Endothelial cell (in vitro differentiated cells): ENCODE results near the gene CLMP. TPM values are rescaled to one million over a fixed set of nuclear protein-coding genes. Genes with fewer than 3 reads are reported as not detected.
"Not testable (repeated sequence)": the region's sequence is repeated elsewhere in the genome, so short reads cannot be mapped to it uniquely, and the experiment has no call there.

Experiments
- DNase-seq: peaks from one replicate; pipeline ENCODE4 v3.0.0; 2021; ENCODE audit warnings: low spot score
- H3K27ac Mint-ChIP-seq: one replicate; pipeline ENCODE4 v1.8.0; 2021; ENCODE audit warnings: mixed read lengths, inconsistent platforms; ENCODE audit not compliant: unreplicated experiment
- H3K27me3 Mint-ChIP-seq: one replicate; pipeline ENCODE4 v1.8.0; 2021; ENCODE audit warnings: mild to moderate bottlenecking, moderate library complexity, mixed read lengths, inconsistent platforms; ENCODE audit not compliant: unreplicated experiment
- H3K36me3 Mint-ChIP-seq: one replicate; pipeline ENCODE4 v1.8.0; 2021; ENCODE audit warnings: mild to moderate bottlenecking, low read depth, mixed read lengths, inconsistent platforms; ENCODE audit not compliant: unreplicated experiment
- H3K4me1 Mint-ChIP-seq: one replicate; pipeline ENCODE4 v1.8.0; 2021; ENCODE audit warnings: mild to moderate bottlenecking, mixed read lengths, inconsistent platforms; ENCODE audit not compliant: unreplicated experiment
- H3K4me3 Mint-ChIP-seq: one replicate; pipeline ENCODE4 v1.8.0; 2021; ENCODE audit warnings: mild to moderate bottlenecking, mixed read lengths, inconsistent platforms; ENCODE audit not compliant: unreplicated experiment
- H3K9me3 Mint-ChIP-seq: one replicate; pipeline ENCODE4 v1.8.0; 2021; ENCODE audit warnings: mixed read lengths, inconsistent platforms; ENCODE audit not compliant: unreplicated experiment
- total RNA-seq: library from RNA; stranded (reverse); fragmentation: NEBNext Ultra II Directional; extraction: Animal tissue kit (Norgen Biotek cat#: 25700); gene quantifications from one replicate; pipeline ENCODE4 v1.2.1, GENCODE V29; 2021; ENCODE audit not compliant: unreplicated experiment
- TF ChIP-seq, protein P1 (sequence below): fragments of 200-600 bp; sonication (generic); IDR thresholded peaks from one replicate; pipeline ENCODE4 v1.5.0; 2021; ENCODE audit warnings: antibody characterized with exemption; ENCODE audit not compliant: unreplicated experiment

Gene CLMP
- total RNA-seq, 1 donor from 2014 or later = 5.5 TPM

GRCh38 chr11:123060277-123061000 lies 134.6 kb downstream of the CLMP start:
- H3K4me1 Mint-ChIP-seq = peaks cover 53% of the 10 kb centered on the region
- no peaks in the 10 kb centered on the region for H3K9me3 Mint-ChIP-seq
- H3K27ac Mint-ChIP-seq = no peak overlapping the region
- H3K36me3 Mint-ChIP-seq = peaks cover 54% of the 10 kb centered on the region
- peaks cover 11% of the 10 kb centered on the region for H3K27me3 Mint-ChIP-seq
- TF ChIP-seq, protein P1, sequence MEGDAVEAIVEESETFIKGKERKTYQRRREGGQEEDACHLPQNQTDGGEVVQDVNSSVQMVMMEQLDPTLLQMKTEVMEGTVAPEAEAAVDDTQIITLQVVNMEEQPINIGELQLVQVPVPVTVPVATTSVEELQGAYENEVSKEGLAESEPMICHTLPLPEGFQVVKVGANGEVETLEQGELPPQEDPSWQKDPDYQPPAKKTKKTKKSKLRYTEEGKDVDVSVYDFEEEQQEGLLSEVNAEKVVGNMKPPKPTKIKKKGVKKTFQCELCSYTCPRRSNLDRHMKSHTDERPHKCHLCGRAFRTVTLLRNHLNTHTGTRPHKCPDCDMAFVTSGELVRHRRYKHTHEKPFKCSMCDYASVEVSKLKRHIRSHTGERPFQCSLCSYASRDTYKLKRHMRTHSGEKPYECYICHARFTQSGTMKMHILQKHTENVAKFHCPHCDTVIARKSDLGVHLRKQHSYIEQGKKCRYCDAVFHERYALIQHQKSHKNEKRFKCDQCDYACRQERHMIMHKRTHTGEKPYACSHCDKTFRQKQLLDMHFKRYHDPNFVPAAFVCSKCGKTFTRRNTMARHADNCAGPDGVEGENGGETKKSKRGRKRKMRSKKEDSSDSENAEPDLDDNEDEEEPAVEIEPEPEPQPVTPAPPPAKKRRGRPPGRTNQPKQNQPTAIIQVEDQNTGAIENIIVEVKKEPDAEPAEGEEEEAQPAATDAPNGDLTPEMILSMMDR = no peak
- DNase-seq = no peak
- H3K4me3 Mint-ChIP-seq = peak overlapping the region; percentile 99

- not testable (repeated sequence) for DNase-seq, H3K27ac Mint-ChIP-seq, H3K9me3 Mint-ChIP-seq
- Mint-ChIP-seq H3K36me3 (peaks cover 54% of the 10 kb centered on the region), H3K4me1 (peaks cover 49% of the 10 kb centered on the region), H3K27me3 (peaks cover 11% of the 10 kb centered on the region), H3K4me3 (peak overlapping the region; percentile 99)
These were observed 135.8 kb downstream of the CLMP start for GRCh38 chr11:123059041-123059920.

DNA sequence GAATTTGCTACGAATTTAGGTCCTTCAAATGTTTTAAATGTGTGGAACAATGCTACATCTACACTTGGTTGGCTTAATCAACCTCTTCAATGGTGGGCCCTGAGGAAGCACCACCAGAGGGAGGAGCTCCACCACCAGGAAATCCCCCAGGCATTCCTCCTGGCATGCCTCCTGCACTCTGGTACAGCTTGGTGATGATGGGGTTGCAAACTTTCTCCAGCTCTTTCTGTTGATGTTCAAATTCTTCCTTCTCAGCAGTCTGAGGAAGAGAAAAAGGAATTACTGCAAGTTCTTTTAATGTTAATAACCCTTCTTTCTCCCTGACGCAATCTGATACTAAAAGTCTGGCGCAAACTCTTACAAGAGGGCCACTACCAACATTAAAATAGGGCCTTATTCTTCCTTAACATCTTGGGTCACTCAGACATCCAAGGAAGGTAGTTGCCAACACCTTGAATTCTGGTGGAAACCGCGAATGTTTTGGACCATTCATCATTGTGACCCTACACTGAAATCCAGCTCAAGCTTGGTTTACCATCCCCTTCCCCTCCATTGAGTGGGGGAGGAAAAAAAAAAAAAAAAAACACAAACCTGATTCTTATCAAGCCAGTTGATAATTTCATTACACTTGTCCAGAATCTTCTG lies 137.3 kb downstream of the CLMP start:
- peaks cover 7% of the 10 kb centered on the region for H3K27me3 Mint-ChIP-seq
- H3K9me3 Mint-ChIP-seq = no peaks in the 10 kb centered on the region
- no peak overlapping the region for H3K27ac Mint-ChIP-seq
- peaks cover 54% of the 10 kb centered on the region for H3K36me3 Mint-ChIP-seq
- H3K4me1 Mint-ChIP-seq = peaks cover 38% of the 10 kb centered on the region
- peak overlapping the region; percentile 7 for H3K4me3 Mint-ChIP-seq
- TF ChIP-seq, protein P1 = no peak
- DNase-seq = no peak

DNA sequence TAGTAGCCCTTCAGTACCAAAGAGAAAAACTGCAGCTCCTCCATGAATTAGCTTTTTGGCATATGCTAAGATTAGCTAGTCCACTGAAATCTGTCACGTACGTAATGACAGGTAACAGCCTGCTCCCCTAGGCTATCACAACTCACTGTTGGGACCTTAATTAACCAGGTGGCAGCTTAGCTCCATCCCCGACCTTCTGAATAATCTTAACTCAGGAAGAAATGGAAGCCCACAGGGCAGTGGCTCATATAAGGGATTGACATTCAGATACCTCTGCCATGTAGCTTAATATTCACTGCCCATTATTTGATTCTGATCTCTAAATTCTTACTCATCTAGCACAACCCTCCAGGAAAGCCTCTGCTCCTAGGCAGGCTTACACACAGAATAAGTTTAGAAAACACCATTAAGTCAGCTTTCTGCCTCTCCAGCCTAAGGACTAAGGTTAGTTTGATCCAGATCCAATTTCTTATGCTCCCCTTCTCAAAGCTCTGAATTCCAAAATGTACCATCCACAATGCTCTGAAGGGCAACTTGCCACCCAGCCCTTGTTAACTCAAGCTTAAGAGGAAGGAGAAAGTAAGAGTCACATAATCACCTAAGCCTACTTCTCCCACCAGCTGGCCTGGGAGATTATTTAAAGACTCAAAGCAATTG lies 138.1 kb downstream of the CLMP start:
- no peaks in the 10 kb centered on the region for H3K9me3 Mint-ChIP-seq
- H3K36me3 Mint-ChIP-seq = peaks cover 54% of the 10 kb centered on the region
- no peak for DNase-seq
- peaks cover 38% of the 10 kb centered on the region for H3K4me1 Mint-ChIP-seq
- H3K4me3 Mint-ChIP-seq = peak overlapping the region; percentile 7
- no peak overlapping the region for H3K27ac Mint-ChIP-seq
- TF ChIP-seq, protein P1 = no peak
- H3K27me3 Mint-ChIP-seq = peaks cover 5% of the 10 kb centered on the region

DNA sequence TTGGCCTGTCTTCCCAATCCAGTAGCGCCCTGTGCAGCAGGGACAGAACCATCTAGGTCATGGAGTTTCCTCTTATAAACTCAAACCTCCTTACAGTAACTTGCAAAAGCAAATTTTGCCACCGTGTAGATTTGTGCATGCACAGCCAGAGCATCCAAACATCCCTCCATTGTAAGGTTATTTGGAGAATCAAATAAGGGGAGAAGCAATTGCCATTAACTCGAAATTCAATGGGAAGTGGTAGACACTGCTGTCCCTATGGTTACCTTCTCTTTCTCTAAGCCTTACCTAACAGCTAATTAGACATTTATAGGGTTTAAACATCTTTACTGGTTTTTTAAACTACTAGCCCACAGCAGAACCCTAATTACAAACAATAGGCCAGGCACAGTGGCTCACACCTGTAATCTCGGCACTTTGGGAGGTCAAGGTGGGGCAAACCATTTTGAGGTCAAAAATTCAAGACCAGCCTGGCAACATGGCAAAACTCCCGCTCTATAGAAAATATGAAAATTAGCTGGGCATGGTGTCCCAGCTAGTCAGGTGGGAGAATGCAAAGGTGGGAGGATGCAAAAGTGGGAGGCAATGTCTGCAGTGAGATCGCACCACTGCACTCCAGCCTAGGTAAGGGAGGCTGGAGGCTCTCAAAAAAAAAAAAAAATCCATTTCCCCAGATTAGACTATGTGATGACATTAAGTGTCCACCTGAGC lies 139.7 kb downstream of the CLMP start:
- Mint-ChIP-seq H3K36me3 (peaks cover 43% of the 10 kb centered on the region), H3K4me1 (peaks cover 27% of the 10 kb centered on the region), H3K27me3 (peaks cover 3% of the 10 kb centered on the region), H3K27ac (no peak overlapping the region), H3K4me3 (no peak overlapping the region), H3K9me3 (no peaks in the 10 kb centered on the region)
- no peak for DNase-seq
- TF ChIP-seq, protein P1 = no peak
